PC-9 (cell line): ENCODE measurements around the gene SRC.
"Not testable (repeated sequence)": the region's sequence is repeated elsewhere in the genome, so short reads cannot be mapped to it uniquely, and the experiment has no call there.

Source experiments
- CTCF ChIP-seq: fragments of 200-600 bp; sonication (generic); conservative IDR thresholded peaks from 2 replicates; pipeline ENCODE4 v1.6.1; 2017; ENCODE audit warnings: mixed run types, antibody characterized with exemption, mild to moderate bottlenecking, moderate library complexity
- EZH2 ChIP-seq: fragments of 200-600 bp; sonication (generic); IDR thresholded peaks from 2 replicates; pipeline ENCODE4 v1.8.0; 2017; ENCODE audit warnings: antibody characterized with exemption, low read depth

- TF ChIP-seq CTCF, EZH2: not testable (repeated sequence)
Measured at GRCh38 chr20:37339764-37340109, 6.2 kb upstream of the SRC start.
